OCI-M1 (cell line): ENCODE measurements around the gene ZNF622.
A peak's percentile ranks its signal among the peaks of the same experiment; 100 is the strongest.

Experiments used
- DNase-seq: peaks from one replicate; lab custom pipeline; 2025; lab: John Stamatoyannopoulos, UW

The ZNF622 gene

DNA sequence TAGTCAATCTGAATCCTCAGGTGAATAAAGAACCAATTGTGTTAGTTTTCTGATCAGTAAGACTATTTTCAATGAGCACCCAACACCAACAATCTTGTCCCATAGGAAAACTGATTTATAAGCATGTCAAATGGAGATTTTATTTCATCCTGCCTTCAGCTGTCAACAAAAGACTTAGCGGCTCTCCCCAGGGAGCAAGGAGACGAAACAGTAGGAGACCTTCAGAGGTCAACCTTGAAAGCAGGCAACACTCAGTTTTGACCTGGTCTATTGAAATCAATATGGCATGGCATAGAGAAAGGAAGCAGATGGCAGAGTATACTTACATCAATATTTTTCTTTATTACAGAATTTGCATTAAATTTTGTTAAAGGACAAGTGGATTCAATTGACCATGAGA lies 34.1 kb downstream of the ZNF622 start:
- no peak for DNase-seq

DNA sequence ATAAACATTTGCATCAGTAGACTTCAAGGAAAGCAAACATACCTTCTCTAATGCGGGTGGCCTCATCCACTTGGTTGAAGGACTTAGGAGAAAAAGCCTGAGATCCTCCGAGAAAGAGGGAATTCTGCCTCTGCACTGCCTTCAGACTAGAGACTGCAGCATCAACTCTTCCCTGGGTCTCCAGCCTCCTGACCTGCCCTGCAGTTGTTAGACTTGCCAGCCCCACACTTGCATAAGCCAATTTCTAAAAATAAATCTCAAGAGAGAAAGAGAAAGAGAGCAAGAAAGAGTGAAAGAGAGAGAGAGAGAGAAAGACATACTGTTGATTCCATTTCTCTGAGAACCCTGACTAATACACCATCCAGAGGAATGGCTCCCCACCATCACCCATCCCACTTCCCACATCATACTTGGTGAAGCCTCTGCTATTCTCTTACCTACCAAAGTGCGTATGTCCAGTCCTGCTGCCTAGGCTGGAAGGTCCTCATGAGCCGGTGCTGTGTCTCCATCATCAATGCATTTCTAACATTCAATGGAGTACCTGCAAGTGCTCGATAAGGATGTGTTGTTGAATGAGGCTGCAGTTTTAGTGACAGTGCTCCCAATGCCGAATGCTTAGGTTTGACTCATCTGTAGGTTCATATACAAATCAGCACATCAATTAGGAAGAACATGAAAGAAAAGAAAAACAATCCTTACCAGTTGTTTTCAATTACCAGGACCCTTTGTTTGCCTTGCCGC lies 35.1 kb downstream of the ZNF622 start:
- DNase-seq = no peak

DNA sequence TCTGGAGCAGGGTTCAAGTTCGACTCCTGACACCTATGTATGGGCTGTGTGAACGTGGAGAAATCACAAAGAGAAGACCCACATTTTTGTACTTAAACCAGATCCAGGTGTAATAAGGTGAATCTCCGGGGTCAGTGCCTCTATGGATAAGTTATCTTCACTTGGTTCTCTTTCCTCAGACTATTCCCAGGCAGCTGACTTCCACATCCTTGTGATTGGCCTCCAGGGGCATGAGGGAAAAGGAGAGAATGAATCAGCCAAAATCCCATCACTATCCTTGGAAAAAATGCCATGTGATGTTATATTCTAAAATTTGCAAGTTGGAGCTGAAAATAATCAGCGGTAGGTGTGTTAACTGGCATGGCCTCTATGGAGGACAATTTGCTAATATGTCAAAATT lies 37.2 kb downstream of the ZNF622 start:
- DNase-seq = no peak

DNA sequence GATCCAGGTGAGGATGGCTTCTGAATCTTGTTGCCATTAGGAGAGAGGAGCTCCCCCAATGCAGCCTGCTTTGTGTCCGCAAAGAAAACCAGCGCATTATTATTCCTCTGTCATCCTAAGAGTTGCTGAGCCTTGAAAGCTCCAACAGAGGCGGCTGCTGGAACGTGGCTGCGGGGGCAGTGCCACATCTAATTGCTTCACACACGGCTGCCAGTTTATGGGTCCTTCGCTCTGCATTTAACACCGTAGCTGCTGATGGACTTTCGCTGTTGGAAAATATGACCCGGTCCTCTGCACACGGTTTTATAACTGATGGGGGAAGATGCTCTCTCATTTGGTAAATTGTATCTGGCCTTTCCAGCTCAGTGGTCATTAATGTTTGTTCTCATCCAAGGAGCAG lies 38.0 kb downstream of the ZNF622 start:
- no peak for DNase-seq

DNA sequence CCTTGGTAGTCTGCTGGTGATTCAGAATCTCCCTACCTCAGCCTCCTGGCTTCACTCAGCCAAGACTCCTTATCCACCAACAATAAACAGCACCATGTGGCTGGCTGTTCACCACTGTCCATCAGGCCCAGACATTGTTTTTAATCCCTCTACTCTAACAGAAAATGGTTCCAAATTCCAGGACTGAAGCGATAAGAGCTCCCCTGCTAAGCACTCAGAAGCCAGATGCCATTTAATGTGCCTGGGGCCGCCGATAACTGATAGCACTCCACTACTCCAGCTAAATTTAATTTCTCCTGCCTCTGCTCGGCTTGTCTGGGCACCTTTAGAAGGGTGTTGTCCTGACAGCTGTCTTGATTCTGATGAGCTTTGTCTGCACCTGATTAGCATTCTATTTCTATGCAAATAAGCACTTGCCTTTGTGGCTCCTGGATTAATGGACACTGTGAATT lies 47.1 kb downstream of the ZNF622 start:
- DNase-seq = peak; percentile 88

DNA sequence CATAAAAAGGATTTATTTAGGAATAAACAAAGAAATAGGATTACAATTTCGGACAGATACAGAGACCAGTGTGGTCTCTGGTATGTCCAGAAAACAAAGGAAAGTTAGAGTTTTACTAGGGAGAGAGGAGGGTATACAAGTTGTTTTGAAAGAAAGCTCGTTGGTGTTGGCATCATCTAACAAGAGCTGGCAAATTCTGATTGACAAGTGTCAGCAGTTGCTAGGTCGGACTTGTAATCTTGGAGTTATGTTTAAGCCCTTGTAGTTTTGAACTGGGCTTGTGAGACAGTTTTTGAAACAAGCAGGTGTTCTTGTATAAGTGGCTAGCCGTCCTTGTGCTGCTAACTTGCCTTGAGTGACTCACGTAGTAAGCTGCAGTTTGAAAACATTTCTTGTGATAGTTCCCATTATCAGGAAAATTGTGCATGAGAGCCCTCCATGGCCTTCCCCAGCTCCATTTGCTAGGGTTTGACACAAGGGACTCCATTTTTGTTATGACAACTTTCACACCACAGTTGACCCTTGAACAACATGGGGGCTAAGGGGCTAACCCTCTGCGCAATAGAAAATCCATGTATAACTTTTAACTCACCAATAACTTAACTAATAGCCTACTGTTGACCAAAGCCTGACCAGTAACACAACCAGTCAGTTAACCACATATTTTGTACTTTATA lies 48.1 kb downstream of the ZNF622 start:
- no peak for DNase-seq

DNA sequence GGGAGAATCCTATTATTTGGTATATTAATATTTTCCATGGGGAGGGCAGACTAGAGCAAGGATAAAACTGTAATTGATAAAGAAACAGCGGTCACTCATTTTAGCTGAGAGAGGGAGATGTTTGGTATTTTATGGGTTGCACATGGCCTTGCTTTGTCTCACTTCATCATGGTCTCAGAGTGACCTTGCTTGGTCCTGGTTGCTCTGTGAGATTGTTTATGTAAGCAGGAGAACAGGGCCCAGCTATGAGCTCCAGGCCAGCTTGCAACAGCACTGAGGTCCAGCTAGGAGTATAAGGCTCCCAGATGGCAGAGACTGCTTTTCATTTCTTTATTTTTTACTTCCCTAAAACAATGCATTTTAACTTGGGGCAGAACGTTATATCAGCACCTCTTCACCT lies 50.7 kb downstream of the ZNF622 start:
- DNase-seq = no peak

DNA sequence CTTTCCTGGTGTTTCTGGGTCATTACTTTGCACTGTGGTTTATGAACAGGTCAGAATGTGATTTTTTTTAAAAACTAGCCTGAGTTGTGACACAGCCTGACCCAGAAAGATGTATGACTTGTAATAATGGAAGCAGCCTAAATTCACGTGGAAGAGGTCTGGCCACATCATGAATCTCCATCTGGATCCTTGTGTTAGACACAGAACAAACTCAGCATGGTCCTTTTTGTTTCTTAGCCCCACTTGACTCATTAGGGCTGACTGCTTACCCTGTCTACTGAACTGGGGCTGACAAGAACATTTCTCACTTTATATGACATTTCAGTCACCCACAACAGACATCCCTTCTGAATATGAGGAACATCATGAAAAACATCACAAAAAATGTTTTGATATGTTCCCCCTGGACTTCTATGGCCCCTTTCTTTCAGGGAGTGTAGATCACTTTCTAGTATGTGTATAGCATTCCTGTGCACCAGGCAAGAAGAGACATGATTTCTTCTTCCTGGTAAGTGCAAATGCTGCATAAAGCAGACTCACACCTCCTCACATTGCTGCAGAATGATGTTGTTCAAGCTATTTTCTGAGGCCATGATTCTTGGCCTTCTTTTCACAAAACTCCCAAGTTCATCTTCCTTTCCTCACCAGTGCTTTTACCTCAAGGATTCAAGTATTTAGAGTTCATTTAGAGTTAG lies 52.3 kb downstream of the ZNF622 start:
- no peak for DNase-seq

DNA sequence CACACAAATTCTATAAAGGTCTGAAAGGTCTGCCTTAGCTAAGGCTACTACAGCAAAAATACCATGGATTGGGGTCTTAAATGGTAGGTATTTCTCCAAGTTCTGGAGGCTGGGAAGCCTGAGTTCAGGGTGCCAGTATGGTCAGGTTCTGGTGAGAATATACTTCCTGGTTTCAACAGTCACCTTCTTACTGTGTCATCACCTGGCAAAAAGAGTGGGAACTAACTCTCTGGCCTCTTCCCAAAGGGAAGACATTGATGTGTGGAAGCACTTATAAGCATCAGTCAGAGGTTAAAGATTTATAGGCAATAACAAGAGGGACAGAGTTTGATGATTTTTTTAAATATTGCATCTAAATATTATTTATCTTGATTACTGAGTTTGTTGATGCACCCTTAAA lies 53.0 kb downstream of the ZNF622 start:
- DNase-seq = no peak

DNA sequence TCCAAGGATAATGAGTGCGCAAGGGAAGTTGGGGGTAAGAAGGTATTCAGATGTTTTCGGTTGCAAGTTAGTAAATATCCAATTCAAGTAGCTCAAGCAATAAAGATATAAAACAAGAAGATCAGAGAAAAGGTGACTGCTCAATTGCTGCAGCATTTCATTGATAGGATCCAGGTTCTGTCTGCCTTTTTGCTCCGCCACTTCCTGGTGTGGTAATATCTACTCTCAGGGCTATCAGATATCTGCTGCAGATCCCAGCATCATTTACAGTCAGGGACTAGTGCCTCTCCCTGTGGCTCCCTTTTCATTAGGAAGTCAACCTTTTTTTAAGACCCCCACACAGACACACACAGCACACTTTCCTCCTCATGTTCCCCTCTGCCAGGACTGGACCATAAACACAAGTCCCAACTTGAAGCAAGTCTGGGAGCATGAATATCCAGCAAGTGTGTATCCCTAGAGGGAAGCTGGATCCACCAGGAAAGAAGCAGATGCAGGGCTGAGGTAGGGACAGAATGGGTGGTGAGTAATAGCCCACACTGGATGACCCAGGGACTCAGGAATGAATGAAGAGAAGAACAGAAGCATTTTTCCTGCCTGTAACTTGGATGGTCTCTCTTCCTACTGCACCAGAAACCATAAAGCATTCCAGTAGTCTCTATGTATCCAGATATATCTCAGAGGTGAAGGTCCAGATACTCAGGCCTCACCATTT lies 53.7 kb downstream of the ZNF622 start:
- no peak for DNase-seq

DNA sequence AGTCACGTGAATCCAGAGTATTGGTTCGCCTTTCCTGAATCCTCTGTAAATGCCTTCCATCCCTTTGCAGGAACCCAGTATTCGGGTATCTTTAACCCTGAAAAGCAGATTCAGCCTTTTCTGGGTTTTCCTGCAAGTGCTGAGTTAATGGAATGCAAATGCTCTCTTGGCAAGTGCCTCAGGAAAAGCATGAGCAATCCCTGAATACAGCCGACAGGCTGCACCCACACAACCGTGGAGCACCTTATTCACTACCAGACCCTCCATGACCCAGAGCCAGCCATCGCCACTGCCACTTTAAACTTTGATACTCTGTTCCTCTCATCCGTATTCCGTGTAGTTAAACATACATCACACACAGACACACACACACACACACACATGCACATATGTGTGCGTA lies 54.4 kb downstream of the ZNF622 start:
- no peak for DNase-seq

DNA sequence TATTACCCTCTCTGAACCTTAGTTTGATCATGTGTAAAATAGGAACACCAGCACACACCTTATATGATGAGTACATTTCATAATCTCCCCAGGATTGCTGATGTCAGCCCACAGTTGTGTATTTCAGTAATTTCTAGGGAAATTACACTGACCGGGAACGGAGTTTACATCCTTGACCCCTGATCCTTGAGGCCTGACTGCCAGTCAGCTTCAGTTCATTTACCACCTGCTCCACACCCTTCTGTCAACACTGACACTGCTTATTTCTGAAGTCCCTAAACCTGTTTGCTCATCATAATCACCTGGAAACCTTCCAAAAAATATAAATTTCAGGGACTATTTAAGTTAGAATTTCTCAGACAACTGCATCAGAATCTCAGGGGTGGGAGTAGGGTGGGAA lies 55.3 kb downstream of the ZNF622 start:
- no peak for DNase-seq

DNA sequence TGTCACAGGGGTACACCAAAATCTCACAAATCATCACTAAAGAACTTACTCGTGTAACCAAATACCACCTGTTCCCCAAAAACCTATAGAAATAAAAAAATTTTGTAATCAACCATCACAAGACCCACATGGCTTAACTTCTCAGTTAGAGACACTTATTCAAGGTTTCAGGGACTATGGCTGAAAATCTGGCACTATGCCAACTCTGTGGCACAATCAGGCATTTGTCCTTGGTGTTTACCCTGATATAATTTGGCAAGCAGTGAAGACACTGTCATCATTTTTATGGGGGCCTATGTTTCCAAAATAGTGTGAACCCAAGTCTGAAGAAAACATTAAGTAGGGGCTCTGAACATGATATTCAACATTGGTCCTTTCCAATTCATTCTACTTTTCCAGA lies 59.0 kb downstream of the ZNF622 start:
- DNase-seq = peak; percentile 10

DNA sequence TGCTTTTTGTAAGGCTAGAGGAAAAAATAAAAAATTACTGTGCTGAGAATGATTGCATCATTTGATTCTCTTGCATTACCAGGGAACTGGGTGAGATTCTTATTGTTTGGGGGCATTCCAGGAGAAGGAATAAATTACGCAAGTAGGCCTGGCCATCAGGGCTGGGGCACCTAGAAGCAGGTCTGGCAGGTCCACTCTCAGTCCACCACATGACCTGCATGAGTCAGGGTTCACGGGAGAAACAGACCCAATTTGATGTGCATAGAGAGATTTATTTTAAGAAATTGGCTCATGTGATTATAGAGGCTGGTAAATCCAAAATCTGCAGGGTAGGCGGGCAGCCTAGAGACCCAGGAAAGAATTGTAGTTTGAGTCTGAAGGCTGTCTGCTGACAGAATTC lies 59.6 kb downstream of the ZNF622 start:
- no peak for DNase-seq
